Suppressor macrophage treated with lipopolysaccharide for 4 hours (primary cell): Measurements from ENCODE around the gene KCNQ5.
"Not testable (repeated sequence)": the region's sequence is repeated elsewhere in the genome, so short reads cannot be mapped to it uniquely, and the experiment has no call there.

Source experiments
- DNase-seq: peaks from one replicate; pipeline ENCODE4 v3.0.0-alpha.2; 2020

The KCNQ5 gene

DNA sequence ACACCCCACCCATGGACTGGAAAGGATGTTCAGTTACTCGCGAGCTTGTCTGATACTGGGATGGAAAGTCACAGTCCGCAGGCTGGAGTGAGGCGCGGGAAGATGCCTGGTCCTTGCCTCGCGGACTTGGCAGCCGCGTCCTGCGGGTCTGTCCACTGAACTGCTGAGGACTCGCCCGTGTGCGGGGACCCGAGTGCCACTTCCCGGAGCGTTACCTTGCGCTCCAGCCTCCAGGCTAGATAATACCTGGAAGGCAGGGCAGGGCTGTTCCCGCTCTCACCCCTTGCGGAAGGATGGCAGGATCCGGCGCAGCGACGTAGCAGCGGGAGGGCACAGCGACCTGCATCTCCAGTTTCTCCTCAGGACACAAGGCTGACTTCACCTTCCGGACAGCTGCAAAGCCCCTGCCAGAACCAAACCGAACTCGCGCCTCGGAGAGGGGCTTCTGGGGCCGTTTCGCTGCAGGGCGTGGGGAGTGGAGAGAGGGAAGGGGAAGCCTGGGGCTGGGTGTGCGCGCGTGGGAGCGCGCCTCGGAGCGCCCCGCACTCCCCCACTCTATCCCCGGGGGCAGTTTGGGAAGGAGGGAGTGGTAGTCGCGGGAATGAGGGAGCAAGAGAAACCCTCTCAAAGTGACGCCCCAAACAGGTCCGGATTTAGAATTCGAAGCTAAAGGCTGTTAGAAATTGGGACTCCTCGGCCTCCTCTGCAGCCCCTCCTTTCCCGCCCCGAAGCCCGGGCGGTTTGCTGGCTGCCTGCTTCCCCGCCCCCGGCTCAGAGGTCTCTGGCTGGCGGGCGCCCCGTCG lies at the start of gene KCNQ5:
TSS of gene KCNQ5 (plus strand) at position 774 of the 803 bp plus-strand sequence.
- DNase-seq = no peak

DNA sequence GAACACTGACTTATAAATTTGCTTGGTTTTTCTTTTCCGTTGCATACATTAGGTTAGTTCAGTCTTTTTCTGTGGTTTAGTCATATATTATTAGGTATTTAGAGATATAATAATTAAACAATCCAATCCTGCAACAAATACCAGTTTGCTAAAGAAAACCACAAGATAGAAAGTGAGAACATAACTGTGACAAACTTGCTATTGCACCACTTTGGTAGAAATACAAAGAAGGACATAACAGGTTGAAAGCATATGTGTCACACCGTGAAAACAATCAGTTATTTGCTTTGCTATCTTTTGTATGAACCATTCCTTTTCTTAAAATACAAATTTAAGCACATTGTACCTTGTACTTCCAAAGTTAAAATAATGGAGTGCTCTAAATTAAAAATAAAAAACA lies 42.0 kb upstream of the KCNQ5 start:
- DNase-seq = peak; percentile 3

DNA sequence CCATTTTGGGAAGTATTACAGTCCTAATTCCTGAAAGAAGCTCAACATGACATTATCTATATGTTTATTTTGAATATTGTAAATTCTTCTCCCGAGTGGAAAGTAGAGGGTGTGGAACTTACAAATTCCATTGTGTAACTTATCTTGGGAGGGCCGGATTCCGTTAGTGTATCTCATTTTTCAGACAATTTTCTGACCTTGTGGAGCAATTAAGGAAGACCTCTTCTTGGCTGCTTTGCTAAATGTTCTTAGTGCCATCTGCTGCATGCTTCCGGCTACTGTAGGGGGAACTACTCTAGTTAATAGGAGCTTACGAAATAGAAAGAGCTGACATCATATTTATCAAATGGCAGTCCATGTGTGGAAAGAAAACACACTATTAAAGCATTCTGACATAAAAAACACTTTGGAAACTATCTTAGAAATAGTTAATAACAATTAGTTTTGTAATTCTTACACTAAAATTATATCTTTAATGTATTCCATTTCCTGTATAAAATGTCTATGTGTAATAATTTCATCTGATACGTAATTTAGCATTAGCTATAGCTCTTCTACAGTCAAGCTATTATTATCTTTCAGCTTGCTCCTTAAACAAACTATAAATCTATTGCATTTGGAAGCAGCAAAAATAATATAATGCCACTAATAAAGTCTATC lies 41.5 kb upstream of the KCNQ5 start:
- DNase-seq = peak; percentile 82

DNA sequence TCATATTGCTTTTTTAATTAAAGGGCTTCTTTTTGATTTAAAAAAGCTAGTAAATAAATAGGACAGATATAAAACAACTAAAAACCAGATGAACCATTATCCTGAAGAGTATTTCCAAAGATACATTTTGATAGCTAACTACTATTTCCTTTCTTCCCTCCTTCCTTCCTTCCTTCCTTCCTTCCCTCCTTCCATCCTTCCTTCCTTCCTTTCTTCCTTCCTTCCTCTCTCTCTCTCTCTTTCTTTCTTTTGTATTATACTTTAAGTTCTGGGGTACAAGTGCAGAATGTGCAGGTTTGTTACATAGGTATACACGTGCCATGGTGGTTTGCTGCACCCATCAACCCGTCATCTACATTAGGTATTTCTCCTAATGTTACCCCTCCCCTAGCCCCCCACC lies 40.9 kb upstream of the KCNQ5 start:
- DNase-seq = not testable (repeated sequence)

DNA sequence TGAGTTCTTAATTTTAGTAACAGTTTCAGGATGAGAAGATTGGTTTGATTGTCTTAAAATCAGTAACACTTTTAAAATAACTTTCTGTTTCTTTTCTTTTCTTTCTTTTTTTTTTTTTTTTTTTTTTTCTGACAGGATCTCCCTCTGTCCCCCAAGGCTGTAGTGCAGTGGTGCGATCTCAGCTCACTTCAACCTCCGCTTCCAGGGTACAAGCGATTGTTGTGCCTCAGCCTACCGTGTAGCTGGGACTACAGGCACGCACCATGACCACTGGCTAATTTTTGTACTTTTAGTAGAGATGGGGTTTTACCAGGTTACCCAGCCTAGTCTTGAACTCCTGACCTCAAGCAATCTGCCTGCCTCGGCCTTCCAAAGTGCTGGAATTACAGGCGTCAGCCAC lies 33.7 kb upstream of the KCNQ5 start:
- no peak for DNase-seq

DNA sequence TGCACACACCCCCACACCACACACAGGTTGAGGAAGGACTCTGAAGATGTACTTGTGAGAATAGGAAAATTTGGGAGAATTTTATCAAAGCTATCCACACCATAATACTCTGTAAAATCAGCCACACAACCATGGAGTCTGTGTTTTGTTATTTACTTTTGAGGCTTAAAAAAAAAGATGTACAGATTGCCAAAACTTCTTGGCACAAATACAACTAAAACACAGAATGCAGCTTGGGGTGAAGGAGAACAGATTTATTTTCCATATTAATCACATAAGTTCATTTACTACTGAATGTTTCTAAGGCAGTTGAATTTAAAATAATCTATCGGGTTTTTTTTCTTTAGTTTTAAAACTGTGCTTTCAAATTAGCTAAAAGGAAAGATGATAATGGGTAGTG lies 32.8 kb upstream of the KCNQ5 start:
- DNase-seq = no peak

DNA sequence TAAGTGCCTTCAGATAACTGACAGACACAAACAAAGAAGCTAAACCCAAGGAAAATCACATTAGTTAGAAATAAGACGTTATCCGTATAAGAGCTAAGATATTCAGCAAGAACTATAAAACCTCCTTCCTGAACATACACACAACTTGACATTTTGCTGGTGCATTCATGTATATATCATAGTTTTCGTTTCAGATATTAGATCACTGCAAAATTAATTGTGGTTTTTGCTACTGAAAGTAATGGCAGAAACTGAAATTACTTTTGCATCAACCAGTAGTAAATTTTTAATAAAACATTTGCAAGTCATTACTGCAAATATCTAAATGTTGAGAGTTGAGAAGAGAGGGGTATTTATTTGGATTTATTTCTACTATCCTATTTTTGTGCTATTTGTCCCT lies 26.1 kb upstream of the KCNQ5 start:
- no peak for DNase-seq

DNA sequence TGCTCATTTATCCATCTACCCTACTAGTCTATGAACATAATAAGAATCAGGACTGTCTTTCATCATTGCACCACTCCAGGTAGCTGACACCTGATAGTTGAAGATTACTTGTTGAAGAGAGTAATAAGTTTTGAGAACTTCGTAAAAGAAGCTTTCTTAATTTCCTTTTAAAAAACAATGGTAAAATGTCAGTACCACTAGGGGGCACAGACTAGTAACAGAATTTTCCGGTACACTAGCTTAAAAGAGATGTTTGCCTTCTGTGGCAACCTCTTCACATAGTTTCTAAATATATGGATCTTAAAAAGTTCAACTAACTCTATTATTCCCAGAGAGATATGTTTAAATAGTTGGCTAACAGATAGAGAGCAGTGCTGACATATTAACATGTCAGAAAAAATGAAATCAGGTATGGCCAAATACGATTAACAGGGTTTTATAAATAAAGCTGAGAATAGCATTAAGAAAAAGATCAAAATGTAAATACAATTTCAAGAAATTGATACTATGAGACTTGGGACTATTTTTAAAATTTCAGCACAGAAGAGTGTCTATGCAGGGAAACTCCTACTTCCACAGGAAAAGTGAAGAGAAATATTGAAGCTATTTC lies 5.4 kb upstream of the KCNQ5 start:
- peak; percentile 54 for DNase-seq

DNA sequence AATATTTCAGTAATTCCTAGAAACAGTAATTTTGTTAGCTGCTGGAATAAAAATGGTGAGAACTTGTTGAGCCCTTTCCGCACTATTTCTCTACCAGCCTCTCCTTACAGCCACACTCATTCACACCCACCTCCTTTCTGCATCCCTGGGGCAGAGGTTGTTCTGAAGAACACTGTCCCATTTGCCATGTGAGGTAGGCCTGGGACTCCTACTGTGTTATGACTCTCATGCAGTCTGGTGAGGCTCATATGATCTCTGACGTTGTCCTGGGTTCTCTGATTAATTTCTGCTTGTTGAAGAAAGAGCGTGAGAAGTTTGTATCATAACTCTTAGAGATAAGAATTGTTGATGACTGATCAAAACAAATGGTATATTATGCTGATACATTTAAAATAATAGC lies 4.1 kb upstream of the KCNQ5 start:
- DNase-seq = no peak

DNA sequence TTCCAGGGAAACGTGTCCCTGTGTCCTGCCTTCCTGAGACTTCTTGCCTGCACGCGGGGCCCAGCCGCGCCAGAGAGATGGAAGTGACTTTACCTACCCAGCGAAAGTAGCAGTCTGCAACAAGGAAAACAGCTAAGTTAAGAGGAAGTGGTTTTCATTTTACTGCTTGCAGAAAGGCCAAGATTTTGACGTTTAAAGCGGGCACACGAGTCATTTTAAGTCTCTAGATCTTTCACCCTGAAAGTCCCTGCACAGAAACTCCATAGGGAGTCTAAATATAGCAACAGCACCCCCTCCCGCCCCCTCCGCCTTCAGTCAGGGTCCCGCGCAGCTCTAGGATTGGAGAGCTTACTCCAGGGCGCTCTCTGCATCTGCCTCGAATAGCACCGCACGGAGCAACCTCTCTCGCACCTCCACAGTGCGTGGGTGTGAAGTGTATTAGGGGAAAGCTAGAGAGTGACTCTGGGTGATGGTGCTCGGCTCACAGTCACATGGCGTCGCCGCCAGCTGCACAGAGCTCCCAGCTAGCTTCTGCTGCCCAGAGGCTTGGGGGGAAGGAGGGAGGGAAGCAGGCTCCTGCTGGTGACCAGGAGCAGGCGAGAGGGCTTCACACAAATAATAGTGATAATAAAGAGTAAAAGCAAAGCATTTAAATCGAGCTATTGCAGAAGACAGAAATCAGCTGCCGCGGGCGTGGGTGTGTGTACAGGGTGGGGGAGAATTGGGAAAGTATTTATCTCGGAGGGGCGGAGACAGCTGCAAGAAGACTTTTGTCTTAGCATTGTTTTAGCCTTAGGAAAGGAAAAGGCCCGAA lies 1.8 kb upstream of the KCNQ5 start:
- peak; percentile 45 for DNase-seq

DNA sequence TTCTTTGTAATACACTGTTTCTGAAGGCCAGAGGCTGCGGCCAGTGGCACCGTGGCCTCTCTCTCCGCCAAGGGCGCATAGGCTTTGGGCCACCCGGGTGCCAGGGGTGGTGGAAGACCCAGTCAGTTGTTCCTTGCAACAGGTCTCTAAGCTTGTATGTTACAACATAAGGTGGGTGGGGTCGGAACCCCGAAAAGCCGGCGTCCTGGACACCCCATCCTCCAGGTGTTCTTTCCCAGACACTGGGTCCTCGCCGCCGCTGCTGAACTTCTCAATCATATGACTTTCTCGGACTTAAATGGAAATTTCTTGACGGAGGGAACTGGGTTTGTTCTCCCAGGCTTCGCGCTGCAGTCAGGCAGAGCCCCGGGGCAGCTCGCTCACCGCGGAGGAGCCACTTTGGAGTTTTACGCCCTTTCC lies 983 bp upstream of the KCNQ5 start:
- no peak for DNase-seq

DNA sequence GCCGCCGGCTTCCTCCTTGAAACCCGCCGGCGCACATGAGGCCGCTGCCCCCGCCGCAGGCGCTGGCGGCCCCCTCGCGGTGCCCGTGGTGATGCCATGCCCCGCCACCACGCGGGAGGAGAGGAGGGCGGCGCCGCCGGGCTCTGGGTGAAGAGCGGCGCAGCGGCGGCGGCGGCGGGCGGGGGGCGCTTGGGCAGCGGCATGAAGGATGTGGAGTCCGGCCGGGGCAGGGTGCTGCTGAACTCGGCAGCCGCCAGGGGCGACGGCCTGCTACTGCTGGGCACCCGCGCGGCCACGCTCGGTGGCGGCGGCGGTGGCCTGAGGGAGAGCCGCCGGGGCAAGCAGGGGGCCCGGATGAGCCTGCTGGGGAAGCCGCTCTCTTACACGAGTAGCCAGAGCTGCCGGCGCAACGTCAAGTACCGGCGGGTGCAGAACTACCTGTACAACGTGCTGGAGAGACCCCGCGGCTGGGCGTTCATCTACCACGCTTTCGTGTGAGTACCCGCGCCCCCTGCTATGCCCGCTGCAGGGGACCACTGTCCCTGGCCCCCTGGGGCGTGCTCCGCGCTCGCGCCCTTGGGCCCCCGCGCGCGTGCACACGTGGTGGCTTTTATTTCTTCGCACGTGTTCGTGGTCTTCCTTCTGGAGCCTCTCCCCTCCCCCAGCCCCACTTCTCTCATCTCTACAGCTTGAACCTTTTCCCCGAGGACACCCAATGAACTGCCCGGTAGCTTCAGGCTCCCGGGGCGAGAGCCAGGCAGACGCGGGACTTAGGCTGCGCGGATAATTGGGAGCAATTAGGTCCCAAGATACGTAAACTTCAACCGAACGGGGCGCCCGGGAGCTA lies 453 bp downstream of the KCNQ5 start:
- DNase-seq = peak; percentile 52

DNA sequence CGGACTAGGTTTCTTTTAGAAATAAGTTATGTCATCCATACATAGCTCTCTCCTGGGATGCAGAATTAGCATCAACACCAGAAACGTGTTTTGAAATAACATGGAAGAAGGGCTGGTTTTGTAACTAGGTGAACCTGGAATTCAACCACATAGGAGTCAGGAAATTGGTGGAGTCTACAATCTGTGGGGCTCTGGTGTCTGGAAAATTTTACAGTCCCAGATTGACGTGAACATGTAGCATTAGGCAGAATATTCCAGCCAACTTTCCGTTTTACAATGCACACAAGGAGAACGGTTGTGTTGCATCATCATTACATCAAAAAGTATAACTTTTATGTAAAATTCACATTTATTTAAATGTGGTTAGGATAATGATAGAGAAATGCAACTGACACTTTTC lies 1.9 kb downstream of the KCNQ5 start:
- no peak for DNase-seq

DNA sequence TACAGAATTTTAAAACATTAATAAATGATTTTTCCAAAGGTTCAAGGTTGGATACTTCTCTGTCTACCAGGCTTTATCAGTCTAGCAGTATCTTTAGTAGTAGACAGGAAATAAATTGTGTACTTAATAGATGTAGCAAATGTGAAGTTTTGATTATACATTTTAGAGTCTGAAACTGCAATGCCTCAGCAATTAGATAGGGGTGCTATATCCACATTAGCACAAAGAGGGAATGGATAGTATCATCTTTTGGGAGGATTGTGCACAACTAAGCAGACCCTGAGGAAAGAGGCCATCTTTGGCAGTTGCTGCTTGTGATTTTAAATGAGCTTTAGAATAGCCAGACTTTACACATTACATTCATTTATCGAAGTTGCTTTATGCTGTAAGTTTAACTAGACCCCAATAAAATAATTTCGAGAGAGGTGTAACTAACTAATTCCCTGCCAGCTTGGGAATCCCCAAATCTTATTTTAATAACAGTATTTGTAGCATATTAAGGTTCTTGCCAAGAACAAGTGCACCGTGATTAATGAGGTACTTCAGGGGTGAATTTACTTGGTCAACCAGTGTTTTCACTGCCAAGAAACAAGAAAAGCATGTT lies 2.8 kb downstream of the KCNQ5 start:
- DNase-seq = peak; percentile 29

DNA sequence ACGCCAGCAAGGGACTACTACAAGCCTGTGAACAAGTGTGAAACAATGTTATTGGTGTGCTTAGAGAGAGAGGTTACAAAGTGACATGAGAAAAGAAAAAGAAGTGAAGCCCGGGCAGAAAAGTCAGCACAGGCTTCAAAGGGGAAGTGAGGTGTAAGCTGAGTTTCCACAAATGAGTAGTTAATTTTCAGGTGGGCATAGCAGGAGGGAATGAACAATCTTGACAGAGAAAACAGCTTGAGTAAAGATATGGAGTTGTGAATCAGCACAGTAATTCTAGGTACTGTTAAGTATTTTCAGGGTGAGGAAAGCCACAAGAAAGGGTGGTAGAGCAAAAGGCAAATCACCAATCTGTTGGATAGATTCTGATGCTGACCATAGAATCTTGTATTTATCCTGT lies 4.3 kb downstream of the KCNQ5 start:
- DNase-seq = no peak

DNA sequence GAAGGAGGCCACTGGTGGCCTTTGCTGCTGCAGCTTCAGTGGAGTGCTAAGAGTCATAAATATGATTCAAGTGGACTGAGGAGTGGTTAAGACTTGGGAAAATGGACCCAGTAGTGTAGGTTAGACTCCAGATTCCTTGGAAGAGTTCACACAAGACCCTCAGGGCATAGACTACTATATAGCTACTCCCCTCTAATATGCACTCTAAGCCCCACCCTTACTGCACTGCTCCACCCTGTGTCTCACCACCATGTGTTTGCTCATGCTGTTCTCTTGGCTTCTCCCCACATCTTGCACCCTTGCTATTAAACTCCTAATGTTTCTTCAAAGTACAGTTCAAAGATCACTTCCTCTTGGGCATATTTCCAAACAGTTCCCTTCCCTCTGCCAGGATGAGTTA lies 5.7 kb downstream of the KCNQ5 start:
- no peak for DNase-seq

DNA sequence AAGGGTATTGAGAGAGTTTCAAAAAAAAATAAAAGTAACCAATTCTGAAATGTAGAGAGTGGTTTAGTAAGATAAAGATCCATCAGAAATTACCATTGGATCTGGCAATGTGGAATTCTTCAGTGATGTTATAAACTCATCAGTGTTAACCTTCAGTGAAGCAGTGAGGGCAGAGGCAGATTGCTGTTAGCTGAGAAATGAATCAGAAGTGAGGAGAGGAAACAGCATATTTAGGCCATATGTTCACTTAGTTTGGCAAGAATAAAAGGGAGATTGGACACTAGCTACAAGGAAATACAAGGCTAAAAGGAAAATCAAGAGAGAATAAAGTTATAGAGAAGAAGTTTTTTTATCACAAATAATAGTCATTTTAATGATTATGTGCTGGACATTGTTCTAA lies 9.6 kb downstream of the KCNQ5 start:
- DNase-seq = no peak

DNA sequence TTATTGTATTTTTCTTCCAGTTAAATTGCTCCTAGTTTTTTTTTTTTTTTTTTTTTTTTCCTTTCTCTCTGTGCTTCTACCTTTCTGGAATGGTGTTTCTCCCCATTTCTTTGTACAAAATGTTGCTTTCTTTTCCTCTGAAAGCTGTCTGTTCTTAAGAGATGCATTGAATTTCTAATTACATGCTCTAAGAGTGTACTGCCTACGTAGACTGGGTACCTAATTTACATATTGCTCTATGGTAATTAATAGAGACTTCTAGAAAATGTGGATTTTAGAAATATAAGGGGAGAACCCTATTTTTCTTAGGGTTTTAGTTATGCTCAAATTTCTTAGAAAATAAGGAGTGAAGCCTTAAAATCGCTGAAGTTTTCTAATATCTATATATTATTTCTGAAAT lies 13.8 kb downstream of the KCNQ5 start:
- no peak for DNase-seq

DNA sequence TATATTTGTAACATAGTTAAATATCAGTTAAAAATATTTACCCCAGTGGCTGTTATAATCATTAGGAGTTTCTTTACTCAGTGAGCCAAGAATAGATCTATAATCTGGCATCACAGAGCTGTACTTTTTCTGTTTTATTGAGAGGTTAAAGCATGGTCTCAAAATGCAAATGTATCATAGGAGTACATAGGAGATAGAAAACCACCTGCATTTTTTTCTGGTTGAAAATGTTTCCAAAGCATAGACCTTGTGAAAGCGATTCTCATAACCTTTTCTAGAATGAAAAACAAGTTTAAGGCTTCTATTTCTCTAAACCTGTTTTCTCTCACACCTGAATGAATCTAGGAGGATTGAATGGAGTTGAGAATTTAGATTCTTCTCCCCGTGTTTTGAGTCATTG lies 14.4 kb downstream of the KCNQ5 start:
- DNase-seq = no peak

DNA sequence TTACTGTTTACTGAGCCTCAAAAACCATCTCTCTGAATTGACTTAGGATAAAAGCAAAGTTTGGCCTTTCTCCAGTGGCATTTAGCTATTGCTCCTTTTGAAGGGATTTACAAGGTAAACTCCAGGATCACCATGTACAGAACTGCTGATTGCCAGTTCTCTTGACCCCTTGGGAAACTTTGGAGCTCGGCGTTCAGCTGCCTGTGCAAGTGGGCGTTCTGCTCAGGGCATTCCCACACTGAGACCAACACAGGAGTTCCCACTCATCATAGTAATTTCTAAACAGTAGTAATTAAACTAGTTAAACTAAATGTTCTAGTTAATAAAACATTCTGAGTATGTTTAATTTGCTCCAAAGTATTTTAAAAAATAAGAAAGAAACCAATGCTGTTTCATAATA lies 14.9 kb downstream of the KCNQ5 start:
- DNase-seq = no peak

DNA sequence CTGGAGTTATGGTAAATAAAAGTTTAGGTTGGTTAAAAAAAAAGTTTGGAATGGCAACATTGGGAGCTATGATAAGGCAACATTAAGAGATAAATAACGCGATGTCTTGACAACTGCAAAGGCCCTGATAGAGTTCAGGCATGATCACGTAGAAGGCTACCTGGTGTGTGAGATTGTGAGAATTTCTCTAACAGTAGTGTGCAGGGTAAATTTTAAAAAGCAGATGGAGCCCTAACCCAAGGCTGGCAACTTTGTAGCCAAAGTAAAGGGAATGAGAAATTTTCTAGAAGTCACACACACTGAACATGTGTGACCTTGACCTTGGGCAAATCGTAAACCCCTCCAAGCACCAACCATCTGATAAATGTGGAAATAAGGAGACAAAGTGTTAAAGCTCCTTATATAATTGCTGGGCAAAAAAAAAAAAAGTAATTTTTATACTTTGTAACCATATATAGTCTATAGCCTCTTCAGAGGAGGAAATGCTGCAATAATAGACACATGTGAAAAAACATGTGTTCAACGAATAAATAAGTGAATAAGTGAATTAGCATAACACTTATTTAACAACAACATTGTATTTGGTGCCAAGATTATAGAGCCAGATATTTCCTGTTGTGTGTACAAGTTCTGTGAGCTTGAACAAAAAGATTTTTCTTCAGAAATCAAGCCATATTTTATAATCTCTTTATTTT lies 18.2 kb downstream of the KCNQ5 start:
- no peak for DNase-seq

DNA sequence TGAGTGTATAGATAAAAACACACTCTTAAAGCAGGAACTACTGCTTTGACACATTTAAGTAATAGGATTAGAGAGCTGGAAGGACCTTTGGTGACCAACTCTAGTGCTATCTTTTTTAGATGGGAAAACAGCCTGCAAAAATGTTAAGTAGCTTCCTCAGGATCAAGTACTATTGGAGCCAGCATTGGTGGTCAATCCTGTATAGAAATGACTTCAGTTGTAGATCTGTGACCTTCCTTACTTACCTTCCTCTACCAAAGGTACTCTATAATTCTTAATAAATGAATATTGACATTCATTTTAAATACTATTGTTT lies 18.7 kb downstream of the KCNQ5 start:
- DNase-seq = no peak
